ENCODE data around the gene DIAPH2. TPM values are rescaled to one million over a fixed set of nuclear protein-coding genes. Genes with fewer than 3 reads are reported as not detected.

Gene DIAPH2
- total RNA-seq, 1 donor from 2014 or later = 20.5 TPM

DNA sequence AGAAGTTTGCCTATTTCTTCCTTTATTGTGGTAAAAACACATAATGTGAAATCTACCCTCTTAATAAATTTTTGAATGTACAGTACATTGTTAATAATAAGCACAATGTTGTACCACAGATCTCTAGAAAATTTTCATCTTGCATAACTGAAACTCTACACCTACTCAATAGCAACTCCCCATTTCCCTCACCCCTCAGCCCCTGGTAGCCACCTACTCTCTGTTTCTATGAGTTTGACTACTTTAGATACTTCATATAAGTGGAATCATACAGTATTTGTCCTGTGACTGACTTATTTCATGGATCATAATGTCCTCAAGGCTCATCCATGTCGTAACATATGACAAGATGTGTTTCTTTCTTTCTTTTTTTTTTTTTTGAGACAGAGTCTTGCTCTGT, 645.5 kb downstream of the DIAPH2 start:
- Mint-ChIP-seq H3K4me1 (peaks cover 9% of the 10 kb centered on the region), H3K4me3 (no peak overlapping the region), H3K36me3 (ENCODE audit: low read depth) (no peaks in the 10 kb centered on the region), H3K27ac (no peak overlapping the region), H3K27me3 (no peaks in the 10 kb centered on the region), H3K9me3 (no peaks in the 10 kb centered on the region)
- no peak for DNase-seq
- ChIA-PET POLR2A (no interaction called here), CTCF (no interaction called here)
- no peak for ATAC-seq (ENCODE audit: low read depth)
- TF ChIP-seq, protein P1, sequence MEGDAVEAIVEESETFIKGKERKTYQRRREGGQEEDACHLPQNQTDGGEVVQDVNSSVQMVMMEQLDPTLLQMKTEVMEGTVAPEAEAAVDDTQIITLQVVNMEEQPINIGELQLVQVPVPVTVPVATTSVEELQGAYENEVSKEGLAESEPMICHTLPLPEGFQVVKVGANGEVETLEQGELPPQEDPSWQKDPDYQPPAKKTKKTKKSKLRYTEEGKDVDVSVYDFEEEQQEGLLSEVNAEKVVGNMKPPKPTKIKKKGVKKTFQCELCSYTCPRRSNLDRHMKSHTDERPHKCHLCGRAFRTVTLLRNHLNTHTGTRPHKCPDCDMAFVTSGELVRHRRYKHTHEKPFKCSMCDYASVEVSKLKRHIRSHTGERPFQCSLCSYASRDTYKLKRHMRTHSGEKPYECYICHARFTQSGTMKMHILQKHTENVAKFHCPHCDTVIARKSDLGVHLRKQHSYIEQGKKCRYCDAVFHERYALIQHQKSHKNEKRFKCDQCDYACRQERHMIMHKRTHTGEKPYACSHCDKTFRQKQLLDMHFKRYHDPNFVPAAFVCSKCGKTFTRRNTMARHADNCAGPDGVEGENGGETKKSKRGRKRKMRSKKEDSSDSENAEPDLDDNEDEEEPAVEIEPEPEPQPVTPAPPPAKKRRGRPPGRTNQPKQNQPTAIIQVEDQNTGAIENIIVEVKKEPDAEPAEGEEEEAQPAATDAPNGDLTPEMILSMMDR (IDR thresholded peaks at IDR 0.05) = no peak
- intact Hi-C loops (cut with micrococcal nuclease) = no loop called here

DNA sequence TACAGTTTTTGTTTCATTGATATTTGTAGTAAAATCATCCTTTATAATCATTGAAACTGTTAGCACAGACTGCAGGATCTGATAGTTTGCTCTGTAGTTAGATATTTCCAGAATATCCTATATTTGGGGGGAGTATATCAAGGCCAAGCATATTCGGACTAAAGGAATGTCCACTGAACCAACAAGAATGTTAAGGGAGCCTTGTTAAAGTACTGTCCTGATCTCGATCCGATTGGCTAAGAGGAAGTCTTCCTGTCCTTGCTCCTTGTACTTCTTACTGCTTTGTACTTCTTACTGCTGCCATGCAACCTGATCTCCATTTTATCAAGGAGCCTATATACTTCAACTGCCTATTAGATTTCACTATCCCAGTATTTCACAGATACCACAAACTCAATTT, 648.3 kb downstream of the DIAPH2 start:
- ChIA-PET CTCF (no interaction called here), POLR2A (no interaction called here)
- intact Hi-C loops (cut with micrococcal nuclease) = no loop called here
- H3K4me1 Mint-ChIP-seq = no peaks in the 10 kb centered on the region
- no peak overlapping the region for H3K27ac Mint-ChIP-seq
- ATAC-seq (ENCODE audit: low read depth) (no peak), DNase-seq (no peak)
- no peaks in the 10 kb centered on the region for H3K27me3 Mint-ChIP-seq
- no peaks in the 10 kb centered on the region for H3K36me3 Mint-ChIP-seq (ENCODE audit: low read depth)
- no peaks in the 10 kb centered on the region for H3K9me3 Mint-ChIP-seq
- H3K4me3 Mint-ChIP-seq = no peak overlapping the region
- TF ChIP-seq, protein P1 (IDR thresholded peaks at IDR 0.05) = no peak

DNA sequence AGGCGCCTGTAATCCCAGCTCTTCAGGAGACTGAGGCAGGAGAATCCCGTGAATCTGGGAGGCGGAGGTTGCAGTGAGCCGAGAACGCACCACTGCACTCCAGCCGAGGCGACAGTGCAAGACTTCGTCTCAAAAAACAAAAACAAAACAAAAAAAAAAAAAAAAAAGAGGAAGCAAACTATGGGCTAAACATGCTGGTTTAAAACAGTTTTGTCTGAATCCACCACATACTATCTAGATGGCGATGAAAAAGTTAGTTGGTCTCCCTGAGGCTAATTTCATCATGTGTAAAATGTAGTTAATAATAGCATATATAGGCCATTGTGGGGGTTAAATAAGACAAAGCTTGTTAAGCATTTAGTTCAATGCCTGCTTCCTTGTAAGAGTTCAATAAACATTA, 650.2 kb downstream of the DIAPH2 start:
- Mint-ChIP-seq H3K36me3 (ENCODE audit: low read depth) (no peaks in the 10 kb centered on the region), H3K27me3 (no peaks in the 10 kb centered on the region), H3K27ac (no peak overlapping the region), H3K9me3 (no peaks in the 10 kb centered on the region), H3K4me1 (no peaks in the 10 kb centered on the region), H3K4me3 (no peak overlapping the region)
- ATAC-seq (ENCODE audit: low read depth) (no peak), DNase-seq (no peak)
- ChIA-PET CTCF (no interaction called here), POLR2A (no interaction called here)
- TF ChIP-seq, protein P1 (IDR thresholded peaks at IDR 0.05) = no peak
- intact Hi-C loops (cut with micrococcal nuclease) = no loop called here

DNA sequence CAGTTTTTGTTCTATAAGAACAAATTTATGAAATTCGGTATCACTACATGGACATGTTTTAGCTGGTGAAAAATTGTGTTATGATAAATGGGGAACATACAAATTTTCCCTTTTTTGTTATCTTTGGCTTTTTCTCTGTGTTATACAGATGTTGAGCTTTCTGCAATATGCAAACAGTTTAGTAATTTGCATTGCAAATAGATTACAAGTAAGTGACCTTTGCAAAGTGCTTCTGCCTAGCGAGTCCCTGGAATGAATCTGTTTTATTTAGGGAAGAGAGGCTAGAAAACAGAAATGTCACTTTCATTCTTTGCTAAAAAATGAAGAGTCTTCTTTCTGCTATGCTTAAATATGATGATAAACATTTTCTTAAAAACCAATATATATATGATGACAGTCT, 660.1 kb downstream of the DIAPH2 start:
- Mint-ChIP-seq H3K27me3 (no peaks in the 10 kb centered on the region), H3K9me3 (no peaks in the 10 kb centered on the region), H3K36me3 (ENCODE audit: low read depth) (peaks cover 2% of the 10 kb centered on the region), H3K4me3 (no peak overlapping the region), H3K27ac (no peak overlapping the region), H3K4me1 (peaks cover 14% of the 10 kb centered on the region)
- DNase-seq (no peak), ATAC-seq (ENCODE audit: low read depth) (no peak)
- POLR2A ChIA-PET = interaction anchor here (0.5 kb wide), 1 partner anchor 462 kb away, joined by 8 read pairs; no protein-coding TSS in a partner anchor
- TF ChIP-seq, protein P1 (IDR thresholded peaks at IDR 0.05) = no peak
- intact Hi-C loops (cut with micrococcal nuclease) = no loop called here
- CTCF ChIA-PET = no interaction called here

DNA sequence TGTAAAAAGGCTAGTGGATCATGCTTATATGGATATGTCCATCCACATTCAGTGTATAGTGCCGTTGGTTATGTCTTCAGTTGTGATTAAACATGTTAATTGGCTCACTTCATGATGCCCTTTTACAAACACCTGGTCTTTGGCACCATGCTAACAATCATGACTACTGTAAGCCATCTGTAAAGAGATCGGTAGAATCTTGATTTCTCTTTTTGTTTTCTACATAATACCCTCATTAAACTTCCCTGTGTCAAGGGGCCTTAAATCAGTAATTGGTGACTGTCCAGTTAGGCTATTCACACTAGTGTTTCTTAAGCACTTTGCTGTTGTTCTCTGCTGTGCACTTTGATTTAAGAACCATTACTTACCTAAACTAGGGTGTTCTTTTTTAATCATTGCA, 674.3 kb downstream of the DIAPH2 start:
- TF ChIP-seq, protein P1 (IDR thresholded peaks at IDR 0.05) = no peak
- no peak overlapping the region for H3K27ac Mint-ChIP-seq
- no peak for ATAC-seq (ENCODE audit: low read depth)
- peaks cover 3% of the 10 kb centered on the region for H3K4me1 Mint-ChIP-seq
- DNase-seq = no peak
- ChIA-PET CTCF (no interaction called here), POLR2A (no interaction called here)
- peaks cover 1% of the 10 kb centered on the region for H3K36me3 Mint-ChIP-seq (ENCODE audit: low read depth)
- no peaks in the 10 kb centered on the region for H3K9me3 Mint-ChIP-seq
- intact Hi-C loops (cut with micrococcal nuclease) = no loop called here
- H3K4me3 Mint-ChIP-seq = no peak overlapping the region
- H3K27me3 Mint-ChIP-seq = no peaks in the 10 kb centered on the region

Measured in activated B cell treated with CpG ODN at 0.5 μM for 24 hours (primary cell).